ENCODE results near the gene PI4K2A. TPM values are rescaled to one million over a fixed set of nuclear protein-coding genes. Genes with fewer than 3 reads are reported as not detected.
A peak's percentile ranks its signal among the peaks of the same experiment; 100 is the strongest.
"Not testable (repeated sequence)": the region's sequence is repeated elsewhere in the genome, so short reads cannot be mapped to it uniquely, and the experiment has no call there.

Gene PI4K2A
- total RNA-seq, 1 donor from 2014 or later = 8.7 TPM

- peak; percentile 94 for DNase-seq
Observed at GRCh38 chr10:97632949-97633884, 7.3 kb upstream of the PI4K2A start, which contains the start of gene MORN4. MORN4 (minus strand) TSS chr10:97633500; CDS start chr10:97619653, 13,847 bp downstream.

- no peak for DNase-seq
Observed at GRCh38 chr10:97633921-97634320, 6.5 kb upstream of the PI4K2A start.

GRCh38 chr10:97635577-97635976, 4.9 kb upstream of the PI4K2A start:
- DNase-seq = no peak

GRCh38 chr10:97639090-97639489, 1.4 kb upstream of the PI4K2A start:
- not testable (repeated sequence) for DNase-seq

- DNase-seq = no peak
Observed at GRCh38 chr10:97640868-97641811, 669 bp downstream of the PI4K2A start.

GRCh38 chr10:97642471-97643159, 2.1 kb downstream of the PI4K2A start:
- DNase-seq = not testable (repeated sequence)

- no peak for DNase-seq
Observed at GRCh38 chr10:97643441-97643985, 3.0 kb downstream of the PI4K2A start.

GRCh38 chr10:97644936-97645335, 4.5 kb downstream of the PI4K2A start:
- no peak for DNase-seq

- DNase-seq = no peak
Observed at GRCh38 chr10:97647556-97647955, 7.1 kb downstream of the PI4K2A start.

- no peak for DNase-seq
Observed at GRCh38 chr10:97648562-97649404, 8.3 kb downstream of the PI4K2A start.

- DNase-seq = not testable (repeated sequence)
Observed at GRCh38 chr10:97649405-97649750, 8.9 kb downstream of the PI4K2A start.

- no peak for DNase-seq
Observed at GRCh38 chr10:97650726-97651125, 10.3 kb downstream of the PI4K2A start.

- DNase-seq = no peak
Observed at GRCh38 chr10:97651773-97652172, 11.3 kb downstream of the PI4K2A start.

- DNase-seq = no peak
Observed at GRCh38 chr10:97656777-97657176, 16.3 kb downstream of the PI4K2A start.

GRCh38 chr10:97659589-97659988, 19.1 kb downstream of the PI4K2A start:
- DNase-seq = no peak

- no peak for DNase-seq
Observed at GRCh38 chr10:97664282-97664850, 23.9 kb downstream of the PI4K2A start.

- no peak for DNase-seq
Observed at GRCh38 chr10:97666992-97667391, 26.5 kb downstream of the PI4K2A start.

GRCh38 chr10:97667463-97667862, 27.0 kb downstream of the PI4K2A start:
- DNase-seq = no peak

- no peak for DNase-seq
Observed at GRCh38 chr10:97669571-97669970, 29.1 kb downstream of the PI4K2A start.

GRCh38 chr10:97673736-97674525, 33.5 kb downstream of the PI4K2A start:
- DNase-seq = peak; percentile 72

All from occipital lobe (tissue), 2 donors.